NCI-H187 (cell line): ENCODE results near the gene EFCAB6.

ENCODE experiments used
- DNase-seq, 2 experiments: peaks; one replicate each; lab custom pipeline; 2025; lab: John Stamatoyannopoulos, UW

The EFCAB6 gene, protein sequence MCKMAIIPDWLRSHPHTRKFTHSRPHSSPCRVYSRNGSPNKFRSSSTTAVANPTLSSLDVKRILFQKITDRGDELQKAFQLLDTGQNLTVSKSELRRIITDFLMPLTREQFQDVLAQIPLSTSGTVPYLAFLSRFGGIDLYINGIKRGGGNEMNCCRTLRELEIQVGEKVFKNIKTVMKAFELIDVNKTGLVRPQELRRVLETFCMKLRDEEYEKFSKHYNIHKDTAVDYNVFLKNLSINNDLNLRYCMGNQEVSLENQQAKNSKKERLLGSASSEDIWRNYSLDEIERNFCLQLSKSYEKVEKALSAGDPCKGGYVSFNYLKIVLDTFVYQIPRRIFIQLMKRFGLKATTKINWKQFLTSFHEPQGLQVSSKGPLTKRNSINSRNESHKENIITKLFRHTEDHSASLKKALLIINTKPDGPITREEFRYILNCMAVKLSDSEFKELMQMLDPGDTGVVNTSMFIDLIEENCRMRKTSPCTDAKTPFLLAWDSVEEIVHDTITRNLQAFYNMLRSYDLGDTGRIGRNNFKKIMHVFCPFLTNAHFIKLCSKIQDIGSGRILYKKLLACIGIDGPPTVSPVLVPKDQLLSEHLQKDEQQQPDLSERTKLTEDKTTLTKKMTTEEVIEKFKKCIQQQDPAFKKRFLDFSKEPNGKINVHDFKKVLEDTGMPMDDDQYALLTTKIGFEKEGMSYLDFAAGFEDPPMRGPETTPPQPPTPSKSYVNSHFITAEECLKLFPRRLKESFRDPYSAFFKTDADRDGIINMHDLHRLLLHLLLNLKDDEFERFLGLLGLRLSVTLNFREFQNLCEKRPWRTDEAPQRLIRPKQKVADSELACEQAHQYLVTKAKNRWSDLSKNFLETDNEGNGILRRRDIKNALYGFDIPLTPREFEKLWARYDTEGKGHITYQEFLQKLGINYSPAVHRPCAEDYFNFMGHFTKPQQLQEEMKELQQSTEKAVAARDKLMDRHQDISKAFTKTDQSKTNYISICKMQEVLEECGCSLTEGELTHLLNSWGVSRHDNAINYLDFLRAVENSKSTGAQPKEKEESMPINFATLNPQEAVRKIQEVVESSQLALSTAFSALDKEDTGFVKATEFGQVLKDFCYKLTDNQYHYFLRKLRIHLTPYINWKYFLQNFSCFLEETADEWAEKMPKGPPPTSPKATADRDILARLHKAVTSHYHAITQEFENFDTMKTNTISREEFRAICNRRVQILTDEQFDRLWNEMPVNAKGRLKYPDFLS (N-terminal part only)

GRCh38 chr22:43812149-43812842, at the start of gene EFCAB6:
Gene EFCAB6, minus strand, starts transcription at chr22:43812305. Its CDS starts 29,987 bp downstream, at chr22:43782318.
- peak; percentile 33 to 71 for DNase-seq

GRCh38 chr22:43861529-43861928, 49.4 kb upstream of the EFCAB6 start:
- no peak for DNase-seq

GRCh38 chr22:43860831-43861230, 48.7 kb upstream of the EFCAB6 start:
- DNase-seq: no peak

DNA sequence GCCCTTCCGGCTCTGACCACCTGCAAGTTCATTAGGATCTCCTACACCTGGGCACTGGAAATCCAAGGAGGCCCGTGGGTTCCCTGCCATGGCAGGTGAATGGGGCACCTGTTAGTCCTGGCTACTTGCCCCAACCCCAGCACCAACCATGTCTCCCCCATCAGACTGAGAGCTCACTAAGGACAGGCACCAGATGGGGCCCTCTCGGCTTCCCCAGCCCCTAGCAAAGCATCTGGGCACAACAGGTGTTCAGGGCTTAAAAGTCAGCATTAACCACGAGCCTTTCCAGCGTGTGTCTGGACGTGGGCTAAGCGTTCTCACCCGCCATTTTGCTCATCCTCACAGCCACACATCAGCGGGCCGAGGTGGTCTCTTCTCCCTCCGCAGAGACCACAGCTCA, 48.0 kb upstream of the EFCAB6 start:
- DNase-seq: no peak

GRCh38 chr22:43859621-43860020, 47.5 kb upstream of the EFCAB6 start:
- DNase-seq: no peak

- DNase-seq: no peak
Observed at GRCh38 chr22:43859176-43859575, 47.1 kb upstream of the EFCAB6 start.

DNA sequence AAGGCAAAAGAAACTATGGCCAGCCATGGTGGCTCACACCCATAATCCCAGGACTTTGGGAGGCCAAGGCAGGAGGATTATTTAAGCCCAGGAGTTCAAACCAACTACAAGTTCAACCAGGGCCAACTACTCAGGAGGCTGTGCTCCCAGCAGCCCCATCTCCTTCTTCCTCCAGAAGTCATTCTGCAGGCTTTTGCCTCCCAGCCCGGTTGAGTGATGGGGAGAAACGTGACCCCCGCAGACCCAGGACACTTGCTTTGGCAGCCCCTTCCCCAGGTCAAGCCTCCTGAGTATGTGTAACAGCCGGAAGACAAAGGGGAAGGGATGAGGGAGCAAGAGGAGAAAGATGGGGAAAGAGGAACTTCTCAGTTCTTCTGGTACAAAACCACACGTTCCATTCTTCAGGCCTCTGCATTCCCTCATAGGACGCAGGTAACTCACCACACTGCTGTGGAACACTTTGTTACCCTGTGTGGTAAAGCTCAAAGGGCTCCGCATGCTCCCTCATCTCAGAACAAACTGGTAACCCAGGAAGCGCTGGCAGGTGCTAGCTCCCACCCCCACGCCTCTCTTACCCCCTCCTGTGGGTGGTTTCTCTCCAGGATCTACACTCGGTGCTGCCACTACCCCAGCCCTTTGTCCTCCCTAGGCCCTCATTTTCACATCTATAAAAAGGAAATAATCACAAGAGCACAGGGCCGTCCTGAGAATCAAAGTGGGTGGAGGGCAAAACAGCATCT, 46.2 kb upstream of the EFCAB6 start:
- DNase-seq: no peak

- DNase-seq: no peak
Observed at GRCh38 chr22:43857367-43857766, 45.3 kb upstream of the EFCAB6 start.

DNA sequence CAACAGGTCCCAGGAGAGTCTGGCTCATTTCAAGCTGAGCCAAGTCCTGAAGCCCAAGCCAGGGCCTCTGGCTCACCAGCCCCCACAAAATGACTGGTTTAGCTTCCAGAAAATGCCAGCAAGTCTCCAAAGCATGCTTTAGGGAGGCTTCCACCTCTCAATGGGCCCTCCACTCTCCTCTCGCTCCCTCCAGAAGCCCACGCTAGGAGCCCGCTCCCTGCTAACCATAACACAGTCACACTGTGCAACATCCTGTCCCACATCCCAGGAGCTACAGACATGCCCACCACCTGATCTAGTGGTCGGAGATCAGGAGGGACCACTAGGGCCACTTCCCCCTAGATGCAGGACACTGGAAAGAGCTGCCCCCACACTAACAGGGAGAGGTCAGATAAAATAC, 43.3 kb upstream of the EFCAB6 start:
- DNase-seq: no peak

- DNase-seq: no peak
Observed at GRCh38 chr22:43854786-43855271, 42.7 kb upstream of the EFCAB6 start.

DNA sequence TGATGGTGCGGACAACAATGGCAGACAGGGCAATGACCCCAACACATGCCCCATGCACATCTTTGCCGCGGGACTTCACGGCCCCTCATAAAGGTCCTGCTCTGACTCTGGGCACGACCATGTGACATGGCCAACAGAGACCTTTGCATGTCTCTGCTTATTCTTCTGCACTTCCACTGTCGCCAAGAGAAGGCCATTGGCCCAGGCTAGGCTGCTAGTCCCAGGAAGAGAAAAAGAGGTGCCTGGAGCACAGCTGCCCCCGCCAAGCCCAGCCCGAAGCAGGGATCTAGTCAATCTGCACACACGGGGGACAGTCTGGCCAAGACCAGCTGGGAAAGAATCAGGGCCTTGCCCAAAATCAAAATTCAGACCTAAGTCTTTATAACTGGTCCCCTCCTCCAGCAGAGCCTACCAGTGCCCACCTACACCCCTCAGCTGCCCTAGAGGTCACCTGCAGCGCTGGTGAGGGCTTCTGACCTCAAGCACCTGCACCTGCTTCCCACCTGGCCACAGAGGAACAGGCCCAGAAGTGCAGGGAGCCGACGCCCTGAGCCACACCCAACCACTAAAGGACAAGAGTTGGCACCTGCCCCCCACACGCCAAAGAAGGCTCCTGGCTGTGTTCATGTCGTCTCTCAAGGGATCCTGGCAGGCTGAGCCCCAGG, 42.1 kb upstream of the EFCAB6 start:
- no peak for DNase-seq

GRCh38 chr22:43853328-43853931, 41.3 kb upstream of the EFCAB6 start:
- DNase-seq: no peak

DNA sequence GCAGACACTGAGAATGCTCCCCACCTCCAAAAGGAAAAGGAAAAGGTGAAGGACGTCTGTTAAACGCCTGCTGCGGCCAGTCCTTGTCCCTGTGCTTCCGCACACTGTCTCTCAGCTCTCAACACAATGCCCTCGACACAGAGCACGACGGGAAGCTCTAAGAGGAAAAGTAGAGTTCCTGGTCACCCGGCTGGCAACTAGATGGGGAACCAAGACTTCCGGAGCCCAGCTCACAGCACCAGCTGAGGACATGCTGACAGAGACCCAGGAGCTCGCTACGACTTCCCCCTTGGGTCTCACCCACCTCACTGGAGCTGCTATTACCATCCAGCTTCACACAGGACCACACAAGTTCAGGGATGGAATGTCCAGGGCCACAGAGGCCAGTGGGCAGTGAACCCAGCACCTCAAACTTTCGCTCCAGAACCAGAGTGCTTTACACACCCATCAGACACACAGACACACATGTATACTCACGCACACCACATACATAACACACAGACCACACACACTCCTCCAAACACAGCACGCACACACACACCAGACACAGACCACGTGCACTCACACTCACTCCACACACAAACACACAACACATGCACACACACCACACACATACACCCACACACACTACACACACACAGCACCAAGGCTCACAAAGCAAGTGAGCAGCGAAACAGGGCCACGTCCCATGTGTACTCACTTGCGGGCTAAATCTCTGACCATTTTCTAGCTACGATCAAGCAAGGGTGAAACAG, 40.6 kb upstream of the EFCAB6 start:
- no peak for DNase-seq

- no peak for DNase-seq
Observed at GRCh38 chr22:43851979-43852307, 39.8 kb upstream of the EFCAB6 start.

GRCh38 chr22:43851058-43851978, 39.2 kb upstream of the EFCAB6 start:
- DNase-seq: no peak

- DNase-seq: no peak
Observed at GRCh38 chr22:43850529-43850928, 38.4 kb upstream of the EFCAB6 start.

DNA sequence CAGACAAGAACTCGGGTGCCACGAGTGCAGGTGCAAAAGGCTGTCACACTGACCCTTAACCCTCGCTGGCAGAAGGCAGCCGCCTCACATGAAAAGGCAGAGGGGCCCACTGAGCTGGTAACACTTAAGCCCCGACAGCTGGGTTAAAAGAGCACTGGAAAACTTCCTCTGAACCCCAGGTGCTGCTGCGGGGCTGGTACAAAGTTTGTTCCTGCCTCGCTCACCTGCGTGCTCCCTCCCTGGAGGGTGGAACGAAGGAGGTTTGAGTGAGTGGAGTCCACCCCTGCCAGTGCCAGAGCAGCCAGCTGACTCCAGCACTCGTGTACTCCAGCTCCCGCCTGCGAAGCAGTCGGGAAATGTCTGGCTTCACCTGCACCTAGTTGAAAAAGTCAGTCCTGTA, 37.6 kb upstream of the EFCAB6 start:
- no peak for DNase-seq
